Spleen (tissue), 11 donors: ENCODE results near the gene CIB1. TPM values are rescaled to one million over a fixed set of nuclear protein-coding genes. Genes with fewer than 3 reads are reported as not detected.
A peak's percentile ranks its signal among the peaks of the same experiment; 100 is the strongest.

Experiments
- DNase-seq: peaks from one replicate; pipeline ENCODE4 v3.0.0-alpha.2; 2020
- H3K27ac ChIP-seq, 8 donors: fragments of 200-600 bp; sonication (generic) in 7 of 8; 1 replicate in 4 of 8; 2 replicates in 4 of 8; pipeline versions ENCODE4 v1.5.0 to v1.8.0; 2016 to 2021; ENCODE audit warnings: inconsistent platforms in 4 of 8, mild to moderate bottlenecking in 4 of 8, moderate library complexity in 1 of 8
- H3K27me3 ChIP-seq, 7 donors: fragments of 200-600 bp; sonication (generic) in 6 of 7; replicated peaks in 1 of 7; 1 replicate in 4 of 7; 2 replicates in 3 of 7; pipeline versions ENCODE4 v1.5.0 to v1.8.0; 2016 to 2021; ENCODE audit warnings: inconsistent platforms in 3 of 7, mild to moderate bottlenecking in 1 of 7
- H3K36me3 ChIP-seq, 6 donors: fragments of 200-600 bp; sonication (generic) in 5 of 6; 1 replicate in 4 of 6; 2 replicates in 2 of 6; pipeline versions ENCODE4 v1.5.0 to v1.8.0; 2016 to 2021; ENCODE audit warnings: inconsistent platforms in 2 of 6
- H3K4me1 ChIP-seq, 6 donors: fragments of 200-600 bp; sonication (generic) in 5 of 6; 1 replicate in 3 of 6; 2 replicates in 3 of 6; pipeline versions ENCODE4 v1.5.0 to v1.8.0; 2016 to 2021; ENCODE audit warnings: inconsistent platforms in 3 of 6
- H3K4me3 ChIP-seq, 8 donors: fragments of 200-600 bp; sonication (generic) in 7 of 8; 1 replicate in 4 of 8; 2 replicates in 4 of 8; pipeline versions ENCODE4 v1.5.0 to v1.8.0; 2016 to 2021; ENCODE audit warnings: inconsistent platforms in 4 of 8, mild to moderate bottlenecking in 4 of 8, moderate library complexity in 2 of 8
- H3K9me3 ChIP-seq, 8 donors: fragments of 200-600 bp; sonication (generic) in 7 of 8; 1 replicate in 4 of 8; 2 replicates in 4 of 8; pipeline versions ENCODE4 v1.5.0 to v1.8.0; 2016 to 2021; ENCODE audit warnings: inconsistent platforms in 4 of 8
- CTCF ChIP-seq, 11 experiments: fragments of 200-600 bp in 7 of 11; fragments of 450-650 bp in 4 of 11; sonication (generic) in 4 of 11; IDR thresholded peaks in 8 of 11; conservative IDR thresholded peaks in 3 of 11; 1 replicate in 7 of 11; 2 replicates in 4 of 11; pipeline versions ENCODE4 v1.4.0 to v1.8.0; 2016 to 2021; ENCODE audit warnings: antibody characterized with exemption in 11 of 11, inconsistent platforms in 4 of 11, mild to moderate bottlenecking in 1 of 11
- POLR2A ChIP-seq, 3 donors: fragments of 450-650 bp; IDR thresholded peaks; one replicate each; pipeline ENCODE4 v1.5.1; 2017; ENCODE audit warnings: antibody characterized with exemption in 3 of 3, mild to moderate bottlenecking in 1 of 3
- POLR2AphosphoS5 ChIP-seq, 3 donors: sonication (generic); formaldehyde crosslinking; IDR thresholded peaks; one replicate each; pipeline ENCODE4 v1.5.1; 2017; ENCODE audit warnings: antibody characterized with exemption in 3 of 3
- WGBS, 5 donors: extraction: QIAGEN DNeasy Blood & Tissue Kit in 3 of 5; methylation state at CpG; one replicate each; pipeline versions ENCODE4 v1.1.5 to v1.1.7; 2013 to 2018; 5-methylcytosine and 5-hydroxymethylcytosine counted together
- intact Hi-C: fragments of 100-400 bp; cut with DNase I; formaldehyde crosslinking; loops from one replicate; pipeline ENCODE4 v1.15.0; 2023; ENCODE audit warnings: low total_unique reads
- polyA plus RNA-seq, 3 donors: library from polyadenylated mRNA; stranded (reverse); fragments of 200-250 nt; gene quantifications; one replicate each; pipeline ENCODE4 v1.2.1, GENCODE V29; 2013
- total RNA-seq, 7 donors: library from RNA; depleted of rRNA in 3 of 7; stranded (reverse); fragments of >200 nt in 3 of 7; fragmentation: NEBNext Ultra II Directional in 4 of 7; extraction: Animal tissue kit (Norgen Biotek cat#: 25700) in 4 of 7; gene quantifications; one replicate each; pipeline versions ENCODE4 v1.1.0 to v1.2.1, GENCODE V29; 2016 to 2021
- donor health status: healthy with polysubstance abuse.
- donor health status: DM: no; HTN: no; CAD: no; lungs with moderate emphysema.
- donor health status: DM: no; HTN: no; CAD: no.
- donor health status: Bipolar disorder and iron deficiency.
- donor health status: healthy.
- donor health status: DM: no; HTN: no; CAD: no.
- donor health status: DM: yes; HTN: yes; CAD: no.

CIB1 gene
- total and polyA plus RNA-seq, 10 donors: 31.7 to 247 (median 79.0) TPM

- no peak for DNase-seq
- WGBS, 5 donors: 74 to 77% (median 75%) methylated on average over 4 to 6 of the region's 6 CpGs
- no peaks in the 10 kb centered on the region for H3K36me3 ChIP-seq
- peaks cover 0 to 22% (median 16%) of the 10 kb centered on the region in 6 donors for H3K4me1 ChIP-seq
- TF ChIP-seq CTCF (IDR thresholded peaks at IDR 0.05 in 8 of 11, conservative IDR thresholded peaks at IDR 0.05 in 3 of 11): no peak
- TF ChIP-seq POLR2AphosphoS5 (IDR thresholded peaks at IDR 0.05): no peak
- TF ChIP-seq POLR2A (IDR thresholded peaks at IDR 0.05): no peak
- H3K4me3 ChIP-seq: peak overlapping the region in 6 of 8 donors; percentile 41 to 74 (median 50)
- intact Hi-C loops: no loop called here
- peak overlapping the region in 5 of 8 donors; percentile 27 to 70 (median 53) for H3K27ac ChIP-seq
- H3K27me3 ChIP-seq: no peaks in the 10 kb centered on the region
- no peaks in the 10 kb centered on the region for H3K9me3 ChIP-seq
These were observed 15.1 kb upstream of the CIB1 start for GRCh38 chr15:90248789-90249202.

- intact Hi-C loops: no loop called here
- WGBS, 5 donors: 90 to 93% (median 92%) methylated on average over 10 of the region's 10 CpGs
- Histone ChIP-seq H3K4me3 (no peak overlapping the region), H3K27ac (no peak overlapping the region), H3K4me1 (peaks cover 0 to 5% (median 3%) of the 10 kb centered on the region in 6 donors), H3K9me3 (no peaks in the 10 kb centered on the region), H3K27me3 (no peaks in the 10 kb centered on the region), H3K36me3 (peaks cover 0 to 28% (median 13%) of the 10 kb centered on the region in 6 donors)
- TF ChIP-seq POLR2A (IDR thresholded peaks at IDR 0.05) (no peak), CTCF (IDR thresholded peaks at IDR 0.05 in 8 of 11, conservative IDR thresholded peaks at IDR 0.05 in 3 of 11) (no peak)
- DNase-seq: no peak
These were observed 10.3 kb upstream of the CIB1 start for GRCh38 chr15:90243943-90244639.

- intact Hi-C loops: no loop called here
- TF ChIP-seq POLR2A (IDR thresholded peaks at IDR 0.05) (no peak), POLR2AphosphoS5 (IDR thresholded peaks at IDR 0.05) (peak in 1 of 3 donors; percentile 40)
- WGBS, 5 donors: 80 to 91% (median 82%) methylated on average over 12 to 22 of the region's 22 CpGs
- H3K4me3 ChIP-seq: no peak overlapping the region
- no peaks in the 10 kb centered on the region for H3K4me1 ChIP-seq
- H3K27me3 ChIP-seq: no peaks in the 10 kb centered on the region
- no peak overlapping the region for H3K27ac ChIP-seq
- no peak for DNase-seq
- H3K9me3 ChIP-seq: no peaks in the 10 kb centered on the region
- peaks cover 0 to 53% (median 29%) of the 10 kb centered on the region in 6 donors for H3K36me3 ChIP-seq
These were observed 7.8 kb upstream of the CIB1 start for GRCh38 chr15:90241343-90242192.

- Histone ChIP-seq H3K27me3 (no peaks in the 10 kb centered on the region), H3K4me1 (peaks cover 0 to 2% (median 0%) of the 10 kb centered on the region in 6 donors), H3K27ac (no peak overlapping the region), H3K36me3 (peaks cover 0 to 60% (median 32%) of the 10 kb centered on the region in 6 donors), H3K4me3 (no peak overlapping the region), H3K9me3 (no peaks in the 10 kb centered on the region)
- 89 to 95% (median 91%) methylated on average over 1 to 8 of the region's 8 CpGs for WGBS, 5 donors
- TF ChIP-seq POLR2A (IDR thresholded peaks at IDR 0.05): no peak
- no peak for TF ChIP-seq POLR2AphosphoS5 (IDR thresholded peaks at IDR 0.05)
- no peak for TF ChIP-seq CTCF (IDR thresholded peaks at IDR 0.05 in 8 of 11, conservative IDR thresholded peaks at IDR 0.05 in 3 of 11)
- DNase-seq: no peak
- intact Hi-C loops: no loop called here
These were observed 7.1 kb upstream of the CIB1 start for GRCh38 chr15:90240856-90241255.
